Spleen (tissue), 7 donors: Measurements from ENCODE around the gene SFXN5.

Experiments used
- POLR2A ChIP-seq, 3 donors: fragments of 450-650 bp; IDR thresholded peaks; one replicate each; pipeline ENCODE4 v1.5.1; 2017; ENCODE audit warnings: antibody characterized with exemption in 3 of 3, mild to moderate bottlenecking in 1 of 3
- POLR2AphosphoS5 ChIP-seq, 3 donors: sonication (generic); formaldehyde crosslinking; IDR thresholded peaks; one replicate each; pipeline ENCODE4 v1.5.1; 2017; ENCODE audit warnings: antibody characterized with exemption in 3 of 3
- TF ChIP-seq, protein P1 (sequence below), 11 experiments: fragments of 200-600 bp in 7 of 11; fragments of 450-650 bp in 4 of 11; sonication (generic) in 4 of 11; IDR thresholded peaks in 8 of 11; conservative IDR thresholded peaks in 3 of 11; 1 replicate in 7 of 11; 2 replicates in 4 of 11; pipeline versions ENCODE4 v1.4.0 to v1.8.0; 2016 to 2021; ENCODE audit warnings: antibody characterized with exemption in 11 of 11, inconsistent platforms in 4 of 11, mild to moderate bottlenecking in 1 of 11
- donor health status: DM: no; HTN: no; CAD: no; lungs with moderate emphysema.
- donor health status: DM: no; HTN: no; CAD: no.
- donor health status: DM: no; HTN: no; CAD: no.

DNA sequence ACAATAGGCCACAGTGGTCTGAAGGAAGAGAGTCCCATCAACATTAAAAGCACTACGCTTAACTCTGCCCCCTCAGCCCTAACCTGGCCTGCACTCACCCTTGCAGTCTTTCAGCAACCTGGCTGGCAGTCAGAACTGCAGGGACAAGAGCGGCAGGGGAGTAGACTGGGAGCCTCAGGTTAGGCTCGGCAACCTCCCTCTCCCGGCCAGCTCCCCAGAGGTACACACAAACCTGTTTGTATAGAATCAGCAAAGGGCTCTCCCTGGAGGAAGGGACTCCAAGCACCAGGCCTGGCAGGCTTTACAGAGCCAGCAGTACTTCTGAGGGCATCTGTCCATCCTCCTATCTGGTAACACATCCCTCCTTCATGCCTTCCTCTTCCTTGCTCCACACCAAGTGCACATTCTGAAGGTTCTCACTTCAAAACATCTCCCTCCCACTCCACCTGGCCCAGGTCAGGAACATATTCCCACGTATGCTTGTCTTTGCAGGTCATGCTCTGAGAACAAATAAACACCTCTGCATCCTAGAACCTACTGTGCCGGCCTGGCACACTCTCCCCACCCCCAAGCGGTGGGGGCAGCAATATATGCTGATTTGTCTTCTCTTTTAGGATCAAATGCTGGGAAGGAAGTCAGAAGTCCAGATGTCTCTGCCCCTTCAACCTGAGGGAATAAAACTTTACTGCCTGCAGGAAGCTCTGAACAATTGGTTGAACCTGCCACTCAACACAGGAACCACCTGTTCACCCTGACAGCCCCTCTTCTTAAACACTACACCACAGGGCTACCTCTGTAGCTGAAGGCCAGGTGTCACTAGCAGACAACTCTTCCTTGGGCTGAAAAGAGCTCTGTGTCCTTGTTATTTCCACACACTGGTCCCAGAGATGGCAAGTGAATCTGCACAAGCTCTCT, 12.6 kb upstream of the SFXN5 start:
- TF ChIP-seq, protein P1, sequence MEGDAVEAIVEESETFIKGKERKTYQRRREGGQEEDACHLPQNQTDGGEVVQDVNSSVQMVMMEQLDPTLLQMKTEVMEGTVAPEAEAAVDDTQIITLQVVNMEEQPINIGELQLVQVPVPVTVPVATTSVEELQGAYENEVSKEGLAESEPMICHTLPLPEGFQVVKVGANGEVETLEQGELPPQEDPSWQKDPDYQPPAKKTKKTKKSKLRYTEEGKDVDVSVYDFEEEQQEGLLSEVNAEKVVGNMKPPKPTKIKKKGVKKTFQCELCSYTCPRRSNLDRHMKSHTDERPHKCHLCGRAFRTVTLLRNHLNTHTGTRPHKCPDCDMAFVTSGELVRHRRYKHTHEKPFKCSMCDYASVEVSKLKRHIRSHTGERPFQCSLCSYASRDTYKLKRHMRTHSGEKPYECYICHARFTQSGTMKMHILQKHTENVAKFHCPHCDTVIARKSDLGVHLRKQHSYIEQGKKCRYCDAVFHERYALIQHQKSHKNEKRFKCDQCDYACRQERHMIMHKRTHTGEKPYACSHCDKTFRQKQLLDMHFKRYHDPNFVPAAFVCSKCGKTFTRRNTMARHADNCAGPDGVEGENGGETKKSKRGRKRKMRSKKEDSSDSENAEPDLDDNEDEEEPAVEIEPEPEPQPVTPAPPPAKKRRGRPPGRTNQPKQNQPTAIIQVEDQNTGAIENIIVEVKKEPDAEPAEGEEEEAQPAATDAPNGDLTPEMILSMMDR (IDR thresholded peaks at IDR 0.05 in 8 of 11, conservative IDR thresholded peaks at IDR 0.05 in 3 of 11), result peak in 1 of 11 experiments; percentile 15
- TF ChIP-seq POLR2AphosphoS5 (IDR thresholded peaks at IDR 0.05), result peak in 1 of 3 donors; percentile 45
- no peak for TF ChIP-seq POLR2A (IDR thresholded peaks at IDR 0.05)
